Urothelium cell line (cell line): ENCODE data around the gene PHEX.

Source experiments
- DNase-seq: peaks from one replicate; pipeline ENCODE4 v3.0.0; 2011; ENCODE audit warnings: low spot score, mixed read lengths
- FAIRE-seq: peaks from 2 replicates; lab custom pipeline; 2011; peaks lifted over from hg19 to GRCh38; lab: Jason Lieb, UNC

Gene PHEX

DNA sequence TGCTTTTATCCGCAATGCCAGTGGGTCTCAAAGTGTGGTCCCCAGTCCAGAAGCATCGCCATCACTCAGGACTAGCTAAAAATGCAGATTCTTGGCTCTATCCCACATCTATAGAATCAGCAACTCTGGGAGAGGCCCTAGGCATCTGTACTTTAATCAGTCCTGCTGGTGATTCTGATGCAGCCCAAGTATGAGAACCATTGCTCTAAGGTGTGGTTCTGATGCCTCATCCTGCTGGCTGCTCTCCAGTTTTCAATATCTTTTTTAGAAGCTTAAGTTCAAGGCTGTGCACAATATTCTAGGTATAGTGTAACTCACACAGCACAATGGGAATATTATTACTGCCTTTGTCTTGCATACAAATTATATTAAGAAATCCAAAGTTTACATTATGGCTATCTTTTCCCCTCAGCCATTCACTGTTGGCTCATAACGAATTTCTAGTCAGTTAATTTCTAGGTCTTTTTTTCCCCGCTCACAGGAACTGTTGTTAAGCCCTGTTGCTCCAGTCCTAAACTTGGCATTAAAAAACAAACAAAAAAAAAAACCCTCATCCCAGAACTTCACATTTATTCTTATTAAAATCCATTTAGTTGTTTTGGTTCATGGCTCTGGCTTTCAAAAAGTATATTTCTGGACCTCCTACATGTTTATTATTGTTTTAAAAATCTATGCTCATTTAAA lies 109.1 kb downstream of the PHEX start:
- no peak for FAIRE-seq
- DNase-seq: no peak

DNA sequence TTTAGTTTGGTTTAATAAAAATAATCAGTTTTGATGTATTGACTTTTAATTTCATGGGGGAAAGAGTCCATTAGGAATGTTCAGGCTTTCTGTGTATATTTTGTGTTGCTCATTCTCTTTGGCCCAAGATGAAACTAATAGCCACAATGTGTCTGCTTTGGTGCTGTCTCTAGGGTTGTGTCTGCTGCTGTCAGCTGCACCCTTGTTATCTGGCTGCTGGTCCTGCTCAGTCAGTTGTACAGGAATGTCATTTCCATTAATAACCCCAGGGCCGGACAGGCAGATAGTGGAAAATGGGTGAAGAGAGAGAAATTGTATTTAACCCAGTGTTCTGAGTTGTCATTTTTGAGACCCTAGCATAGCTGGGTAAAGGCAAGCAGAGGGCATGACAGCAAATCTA lies 115.1 kb downstream of the PHEX start:
- FAIRE-seq (no peak), DNase-seq (no peak)

DNA sequence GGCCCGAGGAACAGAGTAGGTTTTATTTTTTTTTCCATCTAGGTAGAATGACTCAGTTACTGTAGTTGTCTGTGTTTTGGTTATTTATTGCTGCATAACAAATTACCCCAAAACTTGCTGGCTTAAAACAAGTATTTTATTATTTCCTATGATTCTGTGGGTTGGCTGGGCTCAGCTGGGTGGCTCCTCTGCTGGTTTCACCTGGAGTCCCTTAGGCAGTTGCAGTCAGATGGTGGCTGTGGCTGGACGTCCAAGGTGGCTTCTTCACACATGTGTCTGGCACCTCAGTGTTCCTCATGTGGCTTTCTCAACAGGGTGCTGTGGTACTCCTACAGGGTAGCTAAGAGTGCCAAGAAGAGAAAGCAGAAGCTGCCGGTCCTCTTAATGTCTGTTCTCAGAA lies 115.8 kb downstream of the PHEX start:
- FAIRE-seq: no peak
- no peak for DNase-seq

DNA sequence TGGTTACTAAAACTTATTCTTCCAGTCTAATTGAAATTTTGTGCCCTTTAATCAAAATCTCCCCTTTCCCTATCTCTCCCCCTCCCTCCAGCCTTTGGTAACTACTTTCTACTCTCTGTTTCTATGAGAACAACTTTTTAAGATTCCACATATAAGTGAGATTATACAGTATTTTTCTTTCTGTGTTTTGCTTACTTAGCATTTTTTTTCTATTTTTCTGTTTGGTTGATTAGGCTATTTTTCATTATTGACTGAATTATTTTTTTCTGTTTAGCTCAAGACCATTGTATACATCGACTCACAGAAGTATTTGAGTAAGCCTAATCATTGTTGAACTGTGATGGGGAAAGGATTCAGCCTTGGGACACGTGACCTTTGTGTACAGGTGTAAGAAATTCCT lies 116.4 kb downstream of the PHEX start:
- no peak for FAIRE-seq
- no peak for DNase-seq

DNA sequence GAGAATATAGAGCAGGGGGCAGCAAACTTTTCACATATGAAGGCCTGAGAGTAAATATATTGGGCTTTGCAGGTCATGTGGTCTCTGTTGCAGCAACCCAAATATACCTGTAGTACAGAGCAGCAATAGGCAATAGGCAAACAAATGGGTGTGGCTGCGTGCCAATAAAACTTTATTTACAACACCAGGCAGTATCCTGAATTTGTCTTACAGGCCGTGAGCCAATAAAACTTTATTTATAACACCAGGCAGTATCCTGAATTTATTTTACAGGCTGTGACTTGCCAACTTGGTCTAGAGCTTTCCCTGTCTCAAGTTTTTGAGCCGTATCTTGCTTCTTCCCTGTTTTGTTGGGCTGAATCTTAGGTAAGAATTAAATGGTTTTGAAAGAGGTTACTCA lies 118.2 kb downstream of the PHEX start:
- DNase-seq (no peak), FAIRE-seq (no peak)

DNA sequence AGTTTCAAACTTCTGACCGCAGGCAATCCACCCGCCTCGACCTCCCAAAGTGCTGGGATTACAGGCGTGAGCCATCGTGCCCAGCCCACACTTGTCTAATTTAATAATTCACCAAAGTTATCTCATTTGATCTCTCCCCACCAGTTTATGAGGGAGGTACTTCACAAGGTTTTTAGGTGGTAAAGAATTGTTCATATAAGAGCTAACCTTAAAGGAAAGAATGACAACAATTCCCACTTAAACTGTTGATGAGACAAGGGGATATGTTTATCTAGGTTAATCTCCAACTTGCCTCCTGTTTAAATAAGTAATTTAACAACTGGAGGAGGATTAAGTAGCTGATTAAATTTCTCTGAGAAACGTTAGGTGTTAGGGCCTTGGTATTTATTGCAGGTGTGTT lies 123.0 kb downstream of the PHEX start:
- DNase-seq (no peak), FAIRE-seq (no peak)

DNA sequence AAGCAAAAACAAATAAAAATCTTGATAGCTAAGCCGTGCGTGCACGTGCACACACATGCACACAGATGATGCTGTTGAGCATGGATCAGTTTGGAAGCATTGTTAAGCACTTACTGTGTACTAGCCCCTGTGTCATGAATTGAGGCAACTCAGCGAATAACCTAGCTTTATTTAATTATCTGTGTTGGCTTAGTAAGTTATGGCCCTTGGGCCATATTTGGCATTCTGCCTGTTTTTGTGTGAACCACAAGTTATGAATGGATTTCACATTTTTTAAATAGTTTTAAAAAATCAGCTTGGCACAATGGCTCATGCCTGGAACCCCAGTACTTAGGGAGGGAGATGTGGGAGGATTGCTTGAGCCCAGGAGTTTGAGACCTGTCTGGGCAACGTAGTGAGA lies 126.9 kb downstream of the PHEX start:
- FAIRE-seq (no peak), DNase-seq (no peak)

DNA sequence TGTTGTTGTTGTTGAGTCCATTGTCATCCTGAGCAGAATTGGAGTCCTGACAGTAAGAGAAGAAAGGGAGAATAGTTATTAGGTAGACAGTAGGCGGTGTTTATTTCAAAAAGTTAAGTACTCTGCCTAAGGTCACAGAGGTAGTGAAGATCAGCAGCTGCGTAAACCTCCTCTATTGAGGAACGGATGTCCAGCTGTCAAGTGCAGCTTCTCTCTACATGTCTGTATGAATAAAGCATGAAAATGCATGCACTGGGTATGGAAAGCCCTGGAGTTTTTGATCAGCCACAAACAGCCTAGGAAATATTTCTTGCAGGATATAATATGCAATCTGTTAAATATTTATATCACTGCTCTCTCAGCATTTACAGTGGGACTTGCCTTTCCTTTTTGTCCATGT lies 131.2 kb downstream of the PHEX start:
- FAIRE-seq: no peak
- no peak for DNase-seq

DNA sequence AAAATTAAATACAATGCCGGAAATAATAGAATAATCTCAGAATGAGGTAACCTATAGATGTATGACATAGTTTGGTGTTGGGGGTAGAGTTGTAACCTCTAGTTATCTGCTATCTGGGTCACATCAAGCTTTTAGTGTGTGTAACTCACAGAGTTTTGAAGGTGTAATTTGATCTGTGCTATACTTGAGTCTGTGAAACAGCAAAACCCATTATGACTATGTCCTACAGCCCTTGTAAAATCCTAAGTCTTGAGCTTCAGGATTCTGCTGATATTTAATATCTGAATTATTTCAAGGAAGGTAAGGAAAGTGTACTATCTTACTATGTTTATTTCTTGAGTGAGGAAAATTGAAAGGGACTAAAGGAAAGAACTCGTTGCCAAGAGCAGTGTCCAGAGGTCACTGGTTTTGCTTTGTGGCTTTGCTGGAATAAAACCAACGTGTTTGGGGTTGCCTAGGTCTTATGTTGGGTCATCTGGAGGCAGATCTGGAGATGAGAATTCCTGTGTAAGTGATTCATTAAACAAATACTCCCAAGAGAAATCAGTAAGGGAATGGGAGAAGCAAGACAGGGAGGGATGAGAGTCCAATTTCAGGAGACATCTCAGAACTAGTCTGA lies 132.8 kb downstream of the PHEX start:
- FAIRE-seq: no peak
- peak; percentile 7 for DNase-seq

DNA sequence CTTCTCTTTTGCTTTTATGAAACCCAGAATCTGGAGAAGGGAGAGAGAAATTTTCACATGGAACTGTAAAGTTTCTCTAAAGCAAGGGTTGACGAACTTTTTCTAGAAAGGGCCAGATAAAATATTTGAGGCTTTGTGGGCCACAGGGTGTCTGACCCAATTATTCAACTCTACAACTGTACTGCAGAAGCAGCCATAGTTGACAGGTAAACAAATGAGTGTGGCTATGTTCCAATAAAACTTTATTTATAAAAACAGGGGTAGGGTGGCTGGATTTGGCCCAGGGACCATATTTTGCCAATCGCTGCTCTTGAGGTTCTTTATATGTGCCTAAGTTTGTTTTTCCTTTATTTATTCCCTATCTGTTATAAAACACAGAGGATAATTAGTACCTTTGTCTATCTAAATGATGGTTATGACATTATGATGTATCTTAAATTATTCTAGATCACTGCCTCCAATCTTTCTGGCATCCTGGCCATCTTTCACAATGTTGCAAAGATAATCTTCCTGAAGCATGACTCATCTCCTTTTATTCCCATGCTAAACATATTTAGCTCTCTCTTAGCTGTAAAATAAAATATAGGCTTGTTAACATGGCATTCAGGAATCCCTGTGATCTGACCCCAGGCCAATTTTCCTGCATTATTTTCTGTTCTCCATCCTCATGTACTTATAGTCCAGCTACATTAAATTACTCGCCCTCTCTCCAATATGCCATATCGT lies 133.8 kb downstream of the PHEX start:
- DNase-seq (no peak), FAIRE-seq (no peak)

DNA sequence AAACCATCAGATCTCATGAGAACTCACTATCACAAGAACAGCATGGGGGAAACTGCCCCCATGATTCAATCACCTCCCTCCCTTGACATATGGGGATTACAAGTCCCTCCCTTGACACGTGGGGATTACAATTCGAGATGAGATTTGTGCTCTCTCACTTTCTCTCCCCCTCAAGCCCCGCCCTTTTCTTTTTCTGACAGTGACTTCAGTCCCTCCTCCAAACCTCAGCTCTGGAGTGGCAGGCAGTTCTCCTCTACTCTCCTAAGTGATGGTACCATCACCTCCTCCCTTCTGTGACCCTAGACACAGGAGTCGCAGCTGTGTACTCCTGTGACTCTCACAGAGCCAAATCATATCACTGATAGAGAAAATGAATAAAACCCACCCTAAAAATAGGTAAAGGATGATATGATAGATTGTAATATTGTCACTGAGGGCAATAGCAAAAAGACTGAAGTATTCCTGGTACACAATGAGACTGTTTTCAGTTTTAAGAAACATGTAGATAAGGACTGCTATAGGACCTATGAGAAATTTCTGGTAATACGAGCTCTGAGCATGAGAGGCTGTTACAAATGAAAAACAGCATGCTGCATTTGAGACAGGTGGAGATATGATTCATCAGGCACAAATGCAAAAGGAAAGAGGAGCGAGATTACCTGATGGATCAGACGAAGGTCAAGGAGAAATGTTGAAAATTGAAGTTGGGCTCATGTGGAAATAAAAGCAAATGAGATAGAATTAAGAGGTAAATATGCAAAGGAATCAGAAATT lies 139.3 kb downstream of the PHEX start:
- DNase-seq (no peak), FAIRE-seq (no peak)

DNA sequence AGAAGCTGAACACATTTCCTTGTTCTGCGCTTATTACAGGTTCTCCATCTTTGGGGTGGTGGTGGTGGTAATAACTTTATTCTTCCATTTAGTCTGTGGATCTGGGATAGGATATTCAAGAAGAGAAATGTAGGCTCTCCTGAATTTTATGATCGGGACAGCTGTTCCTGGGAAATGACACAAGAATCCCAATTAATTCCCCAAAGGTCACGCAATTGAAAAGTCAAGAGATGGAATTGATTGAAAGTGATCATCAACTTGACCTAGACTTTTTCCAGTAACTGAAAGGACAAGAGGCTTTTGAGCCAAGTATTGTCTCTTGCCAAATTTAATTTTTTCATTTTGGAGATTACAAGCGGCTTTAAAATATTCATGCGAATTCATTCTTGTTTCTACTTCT lies 141.8 kb downstream of the PHEX start:
- FAIRE-seq (no peak), DNase-seq (no peak)

DNA sequence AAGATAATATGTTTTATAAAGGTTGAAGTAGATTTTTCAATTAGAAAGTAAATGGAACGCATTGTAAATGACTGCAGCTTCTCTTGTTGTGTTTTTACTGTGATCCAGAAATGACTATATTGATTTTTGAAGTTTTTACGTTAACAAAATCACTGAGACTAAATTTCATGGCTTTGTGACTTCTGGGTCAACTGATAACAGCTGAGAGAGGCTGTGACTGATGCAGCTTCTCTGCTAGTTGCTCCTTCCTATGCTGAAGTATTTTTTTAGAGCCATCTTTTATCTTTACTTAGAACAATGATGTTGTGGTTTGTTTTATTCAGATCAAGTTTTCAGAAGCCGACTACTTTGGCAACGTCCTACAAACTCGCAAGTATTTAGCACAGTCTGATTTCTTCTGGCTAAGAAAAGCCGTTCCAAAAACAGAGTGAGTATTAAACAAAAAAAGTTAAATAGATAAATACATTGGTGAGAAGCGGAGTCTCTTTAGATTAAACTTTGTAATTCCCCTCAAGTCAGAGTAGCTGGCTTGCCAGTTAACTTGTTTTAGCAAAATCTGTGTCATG lies 145.9 kb downstream of the PHEX start:
- no peak for DNase-seq
- no peak for FAIRE-seq

DNA sequence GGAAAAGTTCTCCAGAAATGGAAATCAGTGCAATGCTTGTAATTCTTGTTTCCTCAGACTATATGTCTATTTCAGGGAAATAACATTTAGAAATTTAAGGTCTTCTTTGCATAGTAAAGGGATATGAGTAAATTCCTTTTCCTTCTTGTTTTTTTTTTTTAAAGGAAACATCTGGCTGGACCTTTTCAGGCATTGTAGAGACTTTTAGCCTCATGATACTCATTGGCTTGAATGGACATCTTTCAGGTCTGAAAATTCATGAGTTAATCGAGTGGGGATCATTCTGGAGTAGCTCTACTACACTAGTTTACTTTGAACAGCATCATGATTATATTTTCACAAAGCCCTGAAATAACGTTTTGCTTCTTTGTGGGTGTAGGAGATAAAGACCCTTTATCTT lies 152.0 kb downstream of the PHEX start:
- DNase-seq (no peak), FAIRE-seq (no peak)

DNA sequence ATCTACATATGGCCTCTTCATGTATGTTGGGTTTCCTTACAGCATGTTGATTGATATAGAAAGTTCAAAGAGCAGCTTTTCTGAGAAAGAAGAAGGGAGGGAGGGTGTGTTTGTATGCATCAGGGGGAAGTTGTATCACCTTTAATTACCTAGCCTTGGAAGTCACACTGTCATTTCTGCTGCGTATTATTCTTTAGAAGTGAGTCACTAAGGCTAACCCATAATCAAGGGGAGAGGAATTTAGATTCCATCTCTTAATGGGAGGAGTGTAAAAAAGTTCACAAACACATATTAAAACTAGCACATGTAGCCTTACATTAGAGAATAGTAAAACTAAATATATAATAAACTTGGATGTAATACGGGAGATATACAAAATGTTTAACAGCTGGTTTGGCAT lies 154.0 kb downstream of the PHEX start:
- DNase-seq (no peak), FAIRE-seq (no peak)

DNA sequence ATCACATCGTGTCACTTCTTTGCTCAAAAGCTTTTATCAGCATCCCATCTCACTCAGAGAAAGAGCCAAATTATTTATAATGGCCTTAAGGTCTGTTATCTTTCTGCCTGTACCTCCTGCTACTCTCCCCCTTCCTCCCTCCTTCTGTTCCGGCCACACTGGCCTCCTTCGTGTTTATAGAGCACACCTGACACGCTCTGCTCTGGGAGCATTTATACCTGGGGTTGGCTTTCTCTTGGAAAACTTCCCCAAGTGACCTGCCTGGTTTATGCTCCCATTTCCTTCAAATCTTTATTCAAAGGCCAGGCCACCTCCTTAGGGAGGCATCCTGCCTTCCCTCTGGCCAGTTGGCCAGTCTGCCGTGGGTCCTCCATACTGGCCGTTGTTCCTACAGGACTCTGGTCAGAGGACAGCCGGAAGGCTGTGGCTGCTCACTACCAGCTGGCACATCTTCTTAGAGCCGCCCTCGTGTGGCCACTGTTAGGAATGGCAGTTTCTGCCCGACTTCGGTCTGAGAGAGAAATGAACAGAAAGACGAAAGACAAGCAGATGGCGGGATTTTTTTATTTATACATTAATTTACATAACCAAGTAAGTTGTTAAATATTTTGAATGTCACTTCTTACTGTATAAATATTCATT lies 160.4 kb downstream of the PHEX start:
- DNase-seq (peak; percentile 31), FAIRE-seq (no peak)

DNA sequence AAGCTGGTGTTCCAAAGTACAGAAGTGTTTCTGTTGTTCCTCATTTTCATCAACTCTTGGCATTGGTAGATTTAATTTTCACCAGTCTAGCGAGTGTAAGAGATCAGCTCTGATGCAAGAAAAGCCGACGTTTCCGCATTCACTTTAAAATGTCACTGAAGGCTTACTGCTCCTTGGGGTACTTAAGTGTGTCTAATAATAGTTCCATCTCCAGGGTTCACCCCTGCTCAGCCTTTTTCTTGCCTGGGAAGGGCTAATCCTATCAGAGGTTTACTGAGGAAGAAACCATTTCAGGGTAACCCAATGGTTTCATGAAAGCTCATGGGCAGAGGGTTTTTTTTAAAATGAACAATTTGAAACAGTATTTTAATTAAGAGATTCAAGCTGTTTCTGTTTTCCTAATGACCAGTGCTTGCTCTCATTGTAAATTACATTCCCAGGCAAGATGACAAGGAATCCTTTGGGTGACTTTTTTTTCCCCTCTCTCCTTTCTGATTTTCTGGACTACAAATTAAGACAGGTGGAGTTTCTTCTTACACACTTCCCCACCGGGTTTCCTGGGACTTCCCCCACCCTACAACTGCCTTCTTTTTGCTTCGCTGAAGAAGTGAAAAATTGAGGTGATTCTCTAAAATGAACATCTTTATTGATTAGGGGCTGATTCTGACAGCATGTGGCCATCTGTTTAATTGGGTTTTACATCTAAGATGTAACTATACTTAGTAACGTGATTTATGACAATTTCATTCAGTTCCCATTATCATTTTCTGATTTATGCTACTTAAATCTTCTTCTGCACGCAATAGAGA lies 161.9 kb downstream of the PHEX start:
- FAIRE-seq: no peak

DNA sequence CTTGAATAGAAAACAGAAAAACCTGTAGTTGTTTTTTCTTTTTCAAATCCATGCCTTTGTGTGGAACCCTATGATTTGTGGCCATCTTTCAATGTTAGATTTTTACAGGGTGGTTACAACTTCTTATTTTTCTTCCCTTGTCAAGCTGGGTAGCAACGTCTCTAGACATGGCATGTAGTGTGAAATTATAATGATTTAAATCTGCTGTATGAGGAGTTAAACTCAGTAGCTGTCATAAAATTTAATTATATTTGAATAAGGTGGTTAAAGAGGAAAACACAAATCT lies 162.5 kb downstream of the PHEX start:
- FAIRE-seq (no peak), DNase-seq (no peak)

More for the DNA sequence above, 161.9 kb downstream of the PHEX start:
- no peak for DNase-seq

DNA sequence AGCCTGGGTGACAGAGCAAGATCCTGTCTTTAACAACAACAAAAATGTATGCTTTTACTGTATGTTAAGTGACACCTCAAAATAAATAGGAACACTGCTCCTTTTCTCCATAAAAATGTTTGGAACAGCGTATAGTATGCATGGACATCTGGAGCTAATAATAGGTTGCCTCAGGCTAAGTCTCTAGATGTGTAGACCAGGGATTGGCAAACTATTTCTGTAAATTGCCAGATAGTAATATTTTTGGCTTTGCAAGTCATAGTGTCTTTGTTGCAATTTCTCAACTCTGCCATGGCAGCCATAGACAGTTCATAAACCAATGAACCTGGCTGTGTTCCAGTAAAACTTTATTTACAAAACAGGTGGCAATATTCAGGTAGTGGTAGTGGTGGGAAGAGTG lies 164.0 kb downstream of the PHEX start:
- no peak for FAIRE-seq

DNA sequence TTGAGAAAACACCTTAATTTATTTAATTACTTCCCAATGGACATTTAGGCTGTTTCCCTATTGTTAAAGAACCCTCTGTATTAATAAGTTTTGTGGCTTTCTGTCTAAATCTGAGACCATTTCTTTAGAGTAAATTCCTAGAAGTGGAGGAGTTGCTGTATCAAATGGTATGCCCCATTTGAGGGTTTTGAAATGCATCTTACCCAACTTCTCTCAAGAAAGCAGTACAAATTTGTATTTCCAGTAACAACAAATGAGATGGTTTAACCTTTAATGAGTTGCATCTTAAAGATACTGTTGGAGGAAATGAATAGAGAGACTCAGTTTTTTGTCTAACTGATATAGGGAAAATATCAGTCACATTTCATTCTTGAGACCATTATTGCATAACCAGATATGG lies 170.1 kb downstream of the PHEX start:
- no peak for FAIRE-seq
- no peak for DNase-seq

More for the DNA sequence above, 164.0 kb downstream of the PHEX start:
- DNase-seq: no peak
